ENCODE data around the gene GPATCH4.

The GPATCH4 gene

GRCh38 chr1:156549831-156550230 is 51.4 kb downstream of the GPATCH4 start:
- TF ChIP-seq ARNTL (CRISPR knock-in tag; IDR thresholded peaks at IDR 0.05; ENCODE audit: borderline replicate concordance, low read depth) (no peak), BACH2 (CRISPR knock-in tag; IDR thresholded peaks at IDR 0.05; ENCODE audit: borderline replicate concordance) (no peak), PPARA (CRISPR knock-in tag; IDR thresholded peaks at IDR 0.05; ENCODE audit: borderline replicate concordance) (no peak), ZFP3 (CRISPR knock-in tag; IDR thresholded peaks at IDR 0.05) (no peak), PATZ1 (CRISPR knock-in tag; IDR thresholded peaks at IDR 0.05; ENCODE audit: borderline replicate concordance) (no peak)
- no peak for ATAC-seq

- no peak; the same call in 2 of the 3 replicates for ATAC-seq
Observed at GRCh38 chr1:156549390-156549789, 51.9 kb downstream of the GPATCH4 start.

More at GRCh38 chr1:156549390-156549789, 51.9 kb downstream of the GPATCH4 start:
- TF ChIP-seq ISL1 (CRISPR knock-in tag; IDR thresholded peaks at IDR 0.05) (no peak), TSHZ2 (CRISPR knock-in tag; IDR thresholded peaks at IDR 0.05) (no peak), ZFP30 (CRISPR knock-in tag; IDR thresholded peaks at IDR 0.05) (no peak), SNAI2 (CRISPR knock-in tag; IDR thresholded peaks at IDR 0.05) (no peak), ESRRG (CRISPR knock-in tag; IDR thresholded peaks at IDR 0.05) (no peak), ARNTL (CRISPR knock-in tag; IDR thresholded peaks at IDR 0.05; ENCODE audit: borderline replicate concordance, low read depth) (no peak), ZNF8 (CRISPR knock-in tag; IDR thresholded peaks at IDR 0.05) (no peak), ZNF70 (CRISPR knock-in tag; IDR thresholded peaks at IDR 0.05) (no peak), POU6F1 (CRISPR knock-in tag; IDR thresholded peaks at IDR 0.05; ENCODE audit: borderline replicate concordance, low read depth) (no peak), CREB5 (CRISPR knock-in tag; IDR thresholded peaks at IDR 0.05; ENCODE audit: low read depth) (no peak), RARB (CRISPR knock-in tag; IDR thresholded peaks at IDR 0.05) (no peak), BACH2 (CRISPR knock-in tag; IDR thresholded peaks at IDR 0.05; ENCODE audit: borderline replicate concordance) (no peak), GLIS3 (CRISPR knock-in tag; IDR thresholded peaks at IDR 0.05) (no peak), ZNF565 (CRISPR knock-in tag; conservative IDR thresholded peaks at IDR 0.05; ENCODE audit: low read depth) (no peak), TCF4 (CRISPR knock-in tag; IDR thresholded peaks at IDR 0.05; ENCODE audit: borderline replicate concordance) (no peak), ZFP3 (CRISPR knock-in tag; IDR thresholded peaks at IDR 0.05) (no peak), TOX (CRISPR knock-in tag; IDR thresholded peaks at IDR 0.05; ENCODE audit: borderline replicate concordance) (no peak), PATZ1 (CRISPR knock-in tag; IDR thresholded peaks at IDR 0.05; ENCODE audit: borderline replicate concordance) (no peak), PPARA (CRISPR knock-in tag; IDR thresholded peaks at IDR 0.05; ENCODE audit: borderline replicate concordance) (no peak), CSRNP3 (CRISPR knock-in tag; IDR thresholded peaks at IDR 0.05) (no peak)
